Esophagus squamous epithelium (tissue), 4 donors: ENCODE data around the gene RNF169.

ENCODE experiments used
- CTCF ChIP-seq, 6 experiments: fragments of 450-650 bp in 4 of 6; fragments of 200-600 bp in 2 of 6; sonication (generic) in 2 of 6; IDR thresholded peaks; one replicate each; pipeline ENCODE4 v1.5.1; 2016 to 2019; ENCODE audit warnings: antibody characterized with exemption in 6 of 6, mild to moderate bottlenecking in 4 of 6, moderate library complexity in 4 of 6
- POLR2A ChIP-seq, 4 donors: fragments of 450-650 bp; IDR thresholded peaks; one replicate each; pipeline ENCODE4 v1.6.1; 2017; ENCODE audit warnings: antibody characterized with exemption in 4 of 4, mild to moderate bottlenecking in 4 of 4, moderate library complexity in 3 of 4

- TF ChIP-seq CTCF (IDR thresholded peaks at IDR 0.05) (no peak), POLR2A (IDR thresholded peaks at IDR 0.05) (no peak)
Observed at GRCh38 chr11:74699615-74700396, 48.8 kb upstream of the RNF169 start.
